Bronchial epithelial cell (primary cell): Measurements from ENCODE around the gene ARPC2. TPM values are rescaled to one million over a fixed set of nuclear protein-coding genes. Genes with fewer than 3 reads are reported as not detected.

Experiments
- DNase-seq: peaks from one replicate; pipeline ENCODE4 v3.0.0-alpha.2; 2010; ENCODE audit warnings: low read depth
- FAIRE-seq: peaks from 2 replicates; lab custom pipeline; 2011; peaks lifted over from hg19 to GRCh38; lab: Jason Lieb, UNC
- H3K27me3 ChIP-seq: 2 replicates; pipeline ENCODE4 v1.5.1; 2011; ENCODE audit warnings: low read length; ENCODE audit not compliant: control insufficient read depth, insufficient read depth
- H3K36me3 ChIP-seq: 2 replicates; pipeline ENCODE4 v1.5.1; 2011; ENCODE audit warnings: low read length; ENCODE audit not compliant: control insufficient read depth, insufficient read depth
- H3K4me3 ChIP-seq: 2 replicates; pipeline ENCODE4 v1.5.1; 2011; ENCODE audit warnings: mild to moderate bottlenecking, low read depth, low read length, control low read depth
- CTCF ChIP-seq: IDR thresholded peaks from 2 replicates; pipeline ENCODE4 v1.5.1; 2011; ENCODE audit warnings: mild to moderate bottlenecking, moderate library complexity, low read length, control low read depth, inconsistent platforms; ENCODE audit not compliant: insufficient read depth, severe bottlenecking
- total RNA-seq: library from RNA; depleted of rRNA; stranded (reverse); fragments of >200 nt; gene quantifications from 2 replicates; pipeline ENCODE4 v1.2.1, GENCODE V29; 2014

ARPC2 gene
- total RNA-seq, 1 donor from 2014 or later = 504 TPM

- no peak for DNase-seq
- H3K36me3 ChIP-seq = peaks cover 56% of the 10 kb centered on the region
- FAIRE-seq = no peak
- no peak for TF ChIP-seq CTCF
- H3K27me3 ChIP-seq = no peaks in the 10 kb centered on the region
- no peak overlapping the region for H3K4me3 ChIP-seq
Measured at GRCh38 chr2:218275371-218276072, 58.5 kb downstream of the ARPC2 start.

- peak; percentile 27 for TF ChIP-seq CTCF
- Histone ChIP-seq H3K4me3 (no peak overlapping the region), H3K27me3 (no peaks in the 10 kb centered on the region), H3K36me3 (peaks cover 66% of the 10 kb centered on the region)
- DNase-seq (no peak), FAIRE-seq (peak; percentile 40)
Measured at GRCh38 chr2:218276986-218277755, 60.2 kb downstream of the ARPC2 start.

DNA sequence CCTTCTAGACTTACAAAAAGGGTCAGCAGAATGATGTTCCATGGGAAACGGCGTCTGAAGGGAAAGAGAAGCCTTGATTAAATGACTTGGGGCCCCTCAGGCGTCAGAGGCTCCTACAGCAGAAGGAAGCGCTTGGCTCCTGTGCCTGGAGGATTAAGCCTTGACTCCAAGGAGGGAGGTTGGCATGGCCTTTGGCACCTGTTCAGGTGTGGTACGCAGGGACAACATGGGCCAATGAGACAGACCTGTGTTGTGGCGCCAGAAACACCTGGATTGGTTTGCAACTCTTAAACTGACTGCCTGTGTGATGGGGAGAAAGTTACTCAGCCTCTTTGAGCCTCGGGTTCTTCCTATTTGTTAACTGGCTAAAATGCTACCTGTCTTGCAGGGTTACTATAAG lies 60.9 kb downstream of the ARPC2 start:
- Histone ChIP-seq H3K36me3 (peaks cover 70% of the 10 kb centered on the region), H3K4me3 (no peak overlapping the region), H3K27me3 (no peaks in the 10 kb centered on the region)
- DNase-seq (no peak), FAIRE-seq (peak; percentile 52)
- TF ChIP-seq CTCF = no peak

DNA sequence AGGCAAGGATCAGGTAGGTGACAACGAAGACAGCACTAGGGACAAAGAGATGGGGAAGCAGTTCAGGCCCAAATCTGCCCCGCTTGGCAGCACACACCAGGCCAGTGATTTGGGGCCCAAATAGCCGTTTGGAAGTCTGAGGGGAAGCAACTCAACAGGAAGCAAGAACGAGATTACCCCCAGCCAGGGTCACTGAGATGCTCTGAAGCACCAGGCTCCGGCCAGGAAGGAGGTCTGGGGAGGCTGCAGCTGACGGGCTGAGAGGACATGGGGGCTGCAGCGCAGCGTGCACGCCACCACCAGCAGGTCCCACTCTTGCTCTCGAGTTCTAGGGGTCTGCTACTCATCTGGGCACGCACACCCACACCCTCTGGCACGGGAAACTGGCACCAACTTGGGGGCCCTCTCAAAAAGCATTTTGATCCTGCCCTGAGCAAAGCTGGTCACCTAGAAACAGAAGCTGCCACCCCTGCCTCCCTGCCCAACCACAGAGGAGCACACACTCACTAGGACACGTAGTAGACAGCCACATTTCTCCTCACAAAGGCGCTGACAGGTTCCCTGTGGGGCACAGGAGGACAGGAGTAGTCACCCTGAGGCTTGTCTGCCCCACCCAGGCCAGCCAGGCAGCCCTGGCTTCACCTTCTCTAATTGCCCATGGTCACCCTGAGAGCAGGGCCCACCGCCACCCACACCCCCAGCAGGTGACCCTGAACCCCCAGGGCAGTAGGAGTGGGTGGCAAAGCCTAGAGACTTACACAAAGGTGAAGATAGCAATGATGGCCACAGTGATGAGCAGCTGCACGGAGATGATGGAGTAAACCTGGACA lies 61.8 kb downstream of the ARPC2 start:
- DNase-seq (no peak), FAIRE-seq (no peak)
- H3K36me3 ChIP-seq = peaks cover 71% of the 10 kb centered on the region
- no peak overlapping the region for H3K4me3 ChIP-seq
- H3K27me3 ChIP-seq = no peaks in the 10 kb centered on the region
- no peak for TF ChIP-seq CTCF

DNA sequence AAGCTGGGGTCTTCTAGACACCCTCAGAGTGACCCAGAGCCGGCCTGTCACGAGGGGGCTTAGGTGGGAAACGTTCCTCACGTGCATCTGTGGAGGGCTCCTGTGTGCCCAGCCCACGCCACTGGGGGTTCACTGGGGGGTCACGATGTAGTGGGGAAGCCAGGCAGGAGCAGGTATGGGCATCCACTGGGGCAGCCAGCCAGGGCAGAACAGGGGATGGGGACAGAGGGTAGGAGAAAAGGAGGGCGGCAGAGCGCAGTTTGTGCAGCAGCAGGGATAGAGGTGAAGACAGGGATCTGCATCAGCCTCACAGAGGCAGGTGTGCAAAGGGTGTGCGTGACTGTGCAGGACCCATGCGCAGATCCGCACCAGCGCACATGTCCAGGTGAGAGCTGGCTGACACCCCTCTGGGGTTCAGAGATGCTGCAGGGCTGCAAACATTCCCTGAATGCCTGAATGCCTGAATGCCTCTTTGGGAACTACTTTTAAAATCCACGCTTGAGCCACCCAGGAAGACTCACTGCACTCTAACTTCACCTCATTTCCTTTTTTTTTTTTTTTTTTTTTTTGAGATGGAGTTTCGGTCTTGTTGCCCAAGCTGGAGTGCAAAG lies 63.4 kb downstream of the ARPC2 start:
- no peak for TF ChIP-seq CTCF
- FAIRE-seq (no peak), DNase-seq (no peak)
- Histone ChIP-seq H3K36me3 (peaks cover 65% of the 10 kb centered on the region), H3K27me3 (no peaks in the 10 kb centered on the region), H3K4me3 (no peak overlapping the region)
